Body of pancreas (tissue), 4 donors: ENCODE results near the gene AGPAT3.

ENCODE experiments used
- POLR2A ChIP-seq, 3 donors: fragments of 450-650 bp; IDR thresholded peaks; one replicate each; pipeline ENCODE4 v1.6.1; 2016; ENCODE audit warnings: antibody characterized with exemption in 3 of 3, mild to moderate bottlenecking in 2 of 3
- TF ChIP-seq, protein P1 (sequence below), 7 experiments: fragments of 450-650 bp in 4 of 7; fragments of 200-600 bp in 3 of 7; sonication (generic) in 3 of 7; IDR thresholded peaks; one replicate each; pipeline ENCODE4 v1.5.1; 2016 to 2019; ENCODE audit warnings: antibody characterized with exemption in 7 of 7

DNA sequence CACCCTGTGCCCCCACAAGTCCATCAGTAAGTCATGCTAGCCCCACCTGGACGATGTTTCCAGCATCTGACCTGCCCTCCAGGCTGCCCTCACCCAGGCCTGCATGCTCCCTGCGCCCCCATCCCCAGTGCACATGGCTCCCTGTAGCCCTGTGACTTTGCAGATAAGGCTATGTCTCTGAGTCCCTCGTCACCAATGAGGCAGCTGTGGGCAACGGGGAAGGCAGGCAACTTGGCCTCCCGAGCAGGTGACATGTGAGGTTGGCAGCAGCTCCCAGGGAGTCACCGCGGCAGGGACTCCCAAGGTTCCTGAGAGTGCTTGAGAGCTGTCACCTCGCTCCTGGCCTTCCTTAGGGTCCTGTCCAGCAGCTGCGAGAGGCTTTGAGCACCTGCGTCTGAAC is 32.4 kb upstream of the AGPAT3 start:
- TF ChIP-seq, protein P1, sequence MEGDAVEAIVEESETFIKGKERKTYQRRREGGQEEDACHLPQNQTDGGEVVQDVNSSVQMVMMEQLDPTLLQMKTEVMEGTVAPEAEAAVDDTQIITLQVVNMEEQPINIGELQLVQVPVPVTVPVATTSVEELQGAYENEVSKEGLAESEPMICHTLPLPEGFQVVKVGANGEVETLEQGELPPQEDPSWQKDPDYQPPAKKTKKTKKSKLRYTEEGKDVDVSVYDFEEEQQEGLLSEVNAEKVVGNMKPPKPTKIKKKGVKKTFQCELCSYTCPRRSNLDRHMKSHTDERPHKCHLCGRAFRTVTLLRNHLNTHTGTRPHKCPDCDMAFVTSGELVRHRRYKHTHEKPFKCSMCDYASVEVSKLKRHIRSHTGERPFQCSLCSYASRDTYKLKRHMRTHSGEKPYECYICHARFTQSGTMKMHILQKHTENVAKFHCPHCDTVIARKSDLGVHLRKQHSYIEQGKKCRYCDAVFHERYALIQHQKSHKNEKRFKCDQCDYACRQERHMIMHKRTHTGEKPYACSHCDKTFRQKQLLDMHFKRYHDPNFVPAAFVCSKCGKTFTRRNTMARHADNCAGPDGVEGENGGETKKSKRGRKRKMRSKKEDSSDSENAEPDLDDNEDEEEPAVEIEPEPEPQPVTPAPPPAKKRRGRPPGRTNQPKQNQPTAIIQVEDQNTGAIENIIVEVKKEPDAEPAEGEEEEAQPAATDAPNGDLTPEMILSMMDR (IDR thresholded peaks at IDR 0.05), result no peak
- no peak for TF ChIP-seq POLR2A (IDR thresholded peaks at IDR 0.05)
